ENCODE measurements around the gene GUCY1B1. TPM values are rescaled to one million over a fixed set of nuclear protein-coding genes. Genes with fewer than 3 reads are reported as not detected.

GUCY1B1 gene
- total RNA-seq, 1 experiment from 2014 or later, result not detected

GRCh38 chr4:155769090-155769489 lies 10.3 kb downstream of the GUCY1B1 start:
- DNase-seq, result no peak
- Mint-ChIP-seq H3K36me3 (ENCODE audit: insufficient read depth, unreplicated experiment) (no peaks in the 10 kb centered on the region), H3K27ac (ENCODE audit: unreplicated experiment) (no peak overlapping the region), H3K27me3 (ENCODE audit: insufficient read depth, unreplicated experiment) (no peaks in the 10 kb centered on the region), H3K4me3 (ENCODE audit: unreplicated experiment) (no peak overlapping the region), H3K9me3 (ENCODE audit: unreplicated experiment) (no peaks in the 10 kb centered on the region), H3K4me1 (ENCODE audit: low read depth, unreplicated experiment) (no peaks in the 10 kb centered on the region)
- no peak overlapping the region for H3K4me3 ChIP-seq (ENCODE audit: low read depth, low read length)
- CTCF ChIA-PET, result no interaction called here
- H3K36me3 ChIP-seq (ENCODE audit: control insufficient read depth, insufficient read depth, low read length), result no peaks in the 10 kb centered on the region
- POLR2A ChIA-PET, result no interaction called here
- intact Hi-C loops (cut with micrococcal nuclease; ENCODE audit: unreplicated experiment), result no loop called here
- no TSS peak for BruUV-seq (replicated peaks)
- no peaks in the 10 kb centered on the region for H3K27me3 ChIP-seq (replicated peaks; ENCODE audit: control insufficient read depth, insufficient read depth, low read length)
- TF ChIP-seq CTCF (IDR thresholded peaks at IDR 0.05; ENCODE audit: insufficient read depth in 1 of 2, low read depth in 1 of 2, low read length in 1 of 2, severe bottlenecking in 1 of 2, unreplicated experiment in 1 of 2), result no peak
- H3K9me3 ChIP-seq, result no peaks in the 10 kb centered on the region
- H3K4me1 ChIP-seq, result 0 out of 2 replicates have a peak, but pooled peaks cover 5% of the 10 kb centered on the region

- Histone ChIP-seq H3K9me3 (no peaks in the 10 kb centered on the region), H3K36me3 (ENCODE audit: control insufficient read depth, insufficient read depth, low read length) (no peaks in the 10 kb centered on the region), H3K27me3 (replicated peaks; ENCODE audit: control insufficient read depth, insufficient read depth, low read length) (no peaks in the 10 kb centered on the region), H3K4me1 (0 out of 2 replicates have a peak, but pooled peaks cover 5% of the 10 kb centered on the region), H3K4me3 (ENCODE audit: low read depth, low read length) (no peak overlapping the region)
- Mint-ChIP-seq H3K4me3 (ENCODE audit: unreplicated experiment) (no peak overlapping the region), H3K27me3 (ENCODE audit: insufficient read depth, unreplicated experiment) (no peaks in the 10 kb centered on the region), H3K9me3 (ENCODE audit: unreplicated experiment) (no peaks in the 10 kb centered on the region), H3K36me3 (ENCODE audit: insufficient read depth, unreplicated experiment) (no peaks in the 10 kb centered on the region), H3K27ac (ENCODE audit: unreplicated experiment) (no peak overlapping the region), H3K4me1 (ENCODE audit: low read depth, unreplicated experiment) (no peaks in the 10 kb centered on the region)
- ChIA-PET CTCF (interaction anchor here (1.2 kb wide), 1 partner anchor 23 kb away, joined by 3 read pairs; no protein-coding TSS in a partner anchor), POLR2A (interaction anchor here (0.6 kb wide), 1 partner anchor 58 kb away, joined by 4 read pairs; no protein-coding TSS in a partner anchor)
- BruUV-seq (replicated peaks), result no TSS peak
- DNase-seq, result no peak
- TF ChIP-seq CTCF (IDR thresholded peaks at IDR 0.05; ENCODE audit: insufficient read depth in 1 of 2, low read depth in 1 of 2, low read length in 1 of 2, severe bottlenecking in 1 of 2, unreplicated experiment in 1 of 2), result no peak
- intact Hi-C loops (cut with micrococcal nuclease; ENCODE audit: unreplicated experiment), result no loop called here
Observed at GRCh38 chr4:155772459-155773195, 13.8 kb downstream of the GUCY1B1 start.

- TF ChIP-seq CTCF (IDR thresholded peaks at IDR 0.05; ENCODE audit: insufficient read depth in 1 of 2, low read depth in 1 of 2, low read length in 1 of 2, severe bottlenecking in 1 of 2, unreplicated experiment in 1 of 2), result no peak
- no TSS peak for BruUV-seq (replicated peaks)
- POLR2A ChIA-PET, result no interaction called here
- 0 out of 2 replicates have a peak, but pooled peaks cover 5% of the 10 kb centered on the region for H3K4me1 ChIP-seq
- DNase-seq, result no peak
- H3K4me3 ChIP-seq (ENCODE audit: low read depth, low read length), result no peak overlapping the region
- CTCF ChIA-PET, result interaction anchor here (1.2 kb wide), 2 partner anchors 14 to 23 kb away, joined by 3 read pairs; no protein-coding TSS in a partner anchor
- intact Hi-C loops (cut with micrococcal nuclease; ENCODE audit: unreplicated experiment), result no loop called here
- Mint-ChIP-seq H3K4me3 (ENCODE audit: unreplicated experiment) (no peak overlapping the region), H3K27ac (ENCODE audit: unreplicated experiment) (no peak overlapping the region), H3K9me3 (ENCODE audit: unreplicated experiment) (no peaks in the 10 kb centered on the region), H3K27me3 (ENCODE audit: insufficient read depth, unreplicated experiment) (no peaks in the 10 kb centered on the region), H3K4me1 (ENCODE audit: low read depth, unreplicated experiment) (no peaks in the 10 kb centered on the region), H3K36me3 (ENCODE audit: insufficient read depth, unreplicated experiment) (no peaks in the 10 kb centered on the region)
- no peaks in the 10 kb centered on the region for H3K27me3 ChIP-seq (replicated peaks; ENCODE audit: control insufficient read depth, insufficient read depth, low read length)
- no peaks in the 10 kb centered on the region for H3K9me3 ChIP-seq
- H3K36me3 ChIP-seq (ENCODE audit: control insufficient read depth, insufficient read depth, low read length), result no peaks in the 10 kb centered on the region
Observed at GRCh38 chr4:155773196-155773800, 14.5 kb downstream of the GUCY1B1 start.
